Ishikawa (cell line): ENCODE data around the gene CCNO.

ENCODE experiments used
- CEBPB ChIP-seq: IDR thresholded peaks from 2 replicates; pipeline ENCODE4 v1.6.1; 2012
- CREB1 ChIP-seq: IDR thresholded peaks from 2 replicates; pipeline ENCODE4 v1.6.1; 2012; ENCODE audit warnings: low read depth
- EGR1 ChIP-seq: IDR thresholded peaks from 2 replicates; pipeline ENCODE4 v1.6.1; 2012
- EP300 ChIP-seq: IDR thresholded peaks from 2 replicates; pipeline ENCODE4 v1.6.1; 2012; ENCODE audit warnings: borderline replicate concordance
- FOXM1 ChIP-seq: IDR thresholded peaks from 2 replicates; pipeline ENCODE4 v1.6.1; 2012; ENCODE audit warnings: low read depth, borderline replicate concordance
- MAX ChIP-seq: IDR thresholded peaks from 2 replicates; pipeline ENCODE4 v1.6.1; 2012
- NFIC ChIP-seq: IDR thresholded peaks from 2 replicates; pipeline ENCODE4 v1.6.1; 2012
- RAD21 ChIP-seq: IDR thresholded peaks from 2 replicates; pipeline ENCODE4 v1.6.1; 2012; ENCODE audit warnings: low read depth
- TAF1 ChIP-seq: IDR thresholded peaks from 2 replicates; pipeline ENCODE4 v1.6.1; 2012; ENCODE audit warnings: low read depth, mild to moderate bottlenecking
- TCF12 ChIP-seq: IDR thresholded peaks from 2 replicates; pipeline ENCODE4 v1.6.1; 2012; ENCODE audit warnings: low read depth
- TEAD4 ChIP-seq: IDR thresholded peaks from 2 replicates; pipeline ENCODE4 v1.6.1; 2012
- USF1 ChIP-seq: IDR thresholded peaks from 2 replicates; pipeline ENCODE4 v1.6.1; 2012
- YY1 ChIP-seq: IDR thresholded peaks from 2 replicates; pipeline ENCODE4 v1.6.1; 2012; ENCODE audit warnings: low read depth
- ZBTB7A ChIP-seq: IDR thresholded peaks from 2 replicates; pipeline ENCODE4 v1.6.1; 2012; ENCODE audit warnings: low read depth
- TF ChIP-seq, protein P1 (sequence below): IDR thresholded peaks from 2 replicates; pipeline ENCODE4 v1.6.1; 2012; ENCODE audit warnings: low read depth, mild to moderate bottlenecking

The CCNO gene

DNA sequence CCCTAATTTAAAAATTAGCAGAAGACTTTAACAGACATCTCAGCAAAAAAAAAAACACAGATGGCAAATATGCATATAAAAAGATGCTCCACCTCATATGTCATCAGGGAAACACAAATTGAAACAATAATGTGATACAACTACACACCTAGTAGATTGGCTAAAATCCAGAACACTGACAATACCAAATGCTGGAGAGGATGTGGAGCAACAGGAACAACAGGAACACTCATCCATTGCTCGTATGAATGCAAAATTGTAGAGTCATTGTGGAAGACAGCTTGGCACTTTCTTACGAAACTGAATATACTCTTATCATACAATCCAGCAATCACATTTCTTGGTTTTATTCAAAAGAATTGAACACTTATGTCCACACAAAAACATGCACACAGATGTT, 28.4 kb downstream of the CCNO start:
- TF ChIP-seq YY1: no peak
- no peak for TF ChIP-seq EGR1
- no peak for TF ChIP-seq FOXM1
- TF ChIP-seq USF1: no peak
- no peak for TF ChIP-seq TEAD4
- no peak for TF ChIP-seq EP300
- no peak for TF ChIP-seq ZBTB7A
- TF ChIP-seq CEBPB: no peak
- TF ChIP-seq, protein P1, sequence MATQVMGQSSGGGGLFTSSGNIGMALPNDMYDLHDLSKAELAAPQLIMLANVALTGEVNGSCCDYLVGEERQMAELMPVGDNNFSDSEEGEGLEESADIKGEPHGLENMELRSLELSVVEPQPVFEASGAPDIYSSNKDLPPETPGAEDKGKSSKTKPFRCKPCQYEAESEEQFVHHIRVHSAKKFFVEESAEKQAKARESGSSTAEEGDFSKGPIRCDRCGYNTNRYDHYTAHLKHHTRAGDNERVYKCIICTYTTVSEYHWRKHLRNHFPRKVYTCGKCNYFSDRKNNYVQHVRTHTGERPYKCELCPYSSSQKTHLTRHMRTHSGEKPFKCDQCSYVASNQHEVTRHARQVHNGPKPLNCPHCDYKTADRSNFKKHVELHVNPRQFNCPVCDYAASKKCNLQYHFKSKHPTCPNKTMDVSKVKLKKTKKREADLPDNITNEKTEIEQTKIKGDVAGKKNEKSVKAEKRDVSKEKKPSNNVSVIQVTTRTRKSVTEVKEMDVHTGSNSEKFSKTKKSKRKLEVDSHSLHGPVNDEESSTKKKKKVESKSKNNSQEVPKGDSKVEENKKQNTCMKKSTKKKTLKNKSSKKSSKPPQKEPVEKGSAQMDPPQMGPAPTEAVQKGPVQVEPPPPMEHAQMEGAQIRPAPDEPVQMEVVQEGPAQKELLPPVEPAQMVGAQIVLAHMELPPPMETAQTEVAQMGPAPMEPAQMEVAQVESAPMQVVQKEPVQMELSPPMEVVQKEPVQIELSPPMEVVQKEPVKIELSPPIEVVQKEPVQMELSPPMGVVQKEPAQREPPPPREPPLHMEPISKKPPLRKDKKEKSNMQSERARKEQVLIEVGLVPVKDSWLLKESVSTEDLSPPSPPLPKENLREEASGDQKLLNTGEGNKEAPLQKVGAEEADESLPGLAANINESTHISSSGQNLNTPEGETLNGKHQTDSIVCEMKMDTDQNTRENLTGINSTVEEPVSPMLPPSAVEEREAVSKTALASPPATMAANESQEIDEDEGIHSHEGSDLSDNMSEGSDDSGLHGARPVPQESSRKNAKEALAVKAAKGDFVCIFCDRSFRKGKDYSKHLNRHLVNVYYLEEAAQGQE: no peak
- TF ChIP-seq MAX: no peak
- no peak for TF ChIP-seq NFIC
- TF ChIP-seq RAD21: no peak
- TF ChIP-seq CREB1: no peak
- TF ChIP-seq TAF1: no peak
- TF ChIP-seq TCF12: no peak

GRCh38 chr5:55191165-55191564, 42.2 kb downstream of the CCNO start:
- TF ChIP-seq USF1: no peak
- TF ChIP-seq RAD21: no peak
- no peak for TF ChIP-seq NFIC
- no peak for TF ChIP-seq TCF12
- TF ChIP-seq FOXM1: no peak

DNA sequence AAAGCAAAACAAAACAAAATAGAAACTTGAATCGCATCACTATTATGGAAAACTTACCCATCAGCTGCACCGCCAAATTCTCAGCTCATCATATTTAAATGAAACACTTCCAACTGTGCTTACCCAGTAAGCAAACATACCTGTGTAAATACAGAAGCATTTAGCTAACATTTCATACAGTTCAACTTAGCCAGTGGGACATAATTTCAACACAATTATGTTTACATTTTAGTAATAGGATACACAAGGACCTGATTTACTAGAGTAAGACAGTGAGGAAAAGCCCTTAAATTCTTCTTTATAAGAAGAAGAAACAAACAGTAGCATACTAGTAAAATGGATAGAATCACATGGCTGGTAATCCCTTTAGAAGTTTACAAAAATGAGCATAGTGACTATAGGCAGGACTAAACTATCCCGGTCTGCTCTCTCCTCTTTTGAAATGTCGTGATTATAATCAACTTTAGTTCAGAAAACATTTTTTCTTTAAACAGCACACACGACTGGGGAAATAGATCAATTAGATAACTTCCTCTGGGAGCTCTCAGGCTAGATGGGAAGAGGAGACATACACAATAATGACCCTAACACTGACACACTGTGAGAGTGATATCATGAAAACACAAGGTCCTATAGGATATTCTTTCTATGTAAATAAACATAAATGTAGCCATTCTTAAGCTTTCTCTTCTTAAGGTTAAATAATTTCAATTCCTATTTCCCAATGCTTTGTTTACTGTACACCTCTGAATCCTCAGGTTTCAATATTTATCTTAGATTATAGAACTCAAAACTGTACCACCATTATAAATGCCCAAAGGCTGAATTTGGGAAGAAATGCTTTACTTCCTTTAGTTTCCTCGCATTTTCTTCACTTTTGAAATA, 44.5 kb downstream of the CCNO start:
- TF ChIP-seq ZBTB7A (no peak), RAD21 (no peak), CREB1 (no peak), CEBPB (no peak), TAF1 (no peak), EP300 (no peak), MAX (no peak), EGR1 (no peak), TCF12 (no peak), FOXM1 (no peak)

DNA sequence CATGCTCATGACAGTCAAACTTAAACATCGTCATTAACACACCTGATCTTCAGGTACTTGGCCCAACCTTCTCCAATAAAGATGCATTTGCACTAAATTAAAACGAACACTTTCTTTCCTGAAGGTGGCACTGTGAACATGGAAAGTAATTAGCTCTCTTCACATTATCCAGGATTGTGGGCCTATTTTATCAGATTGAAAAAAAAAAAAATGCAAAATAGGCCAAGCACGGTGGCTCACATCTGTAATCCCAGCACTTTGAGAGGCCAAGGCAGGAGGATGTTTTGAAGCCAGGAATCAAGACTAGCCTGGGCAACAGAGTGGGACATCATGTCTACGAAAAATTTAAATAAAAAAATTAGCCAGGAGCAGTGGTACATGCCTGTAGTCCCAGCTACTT, 46.0 kb downstream of the CCNO start:
- TF ChIP-seq RAD21 (peak; percentile 67), EP300 (no peak)
